Activated CD4-positive, alpha-beta T cell treated with anti-CD3 and anti-CD28 coated beads, Interleukin-2, amount 50 U/mL, for 48 hours (primary cell): ENCODE data around the gene CPEB4.
A peak's percentile ranks its signal among the peaks of the same experiment; 100 is the strongest.

Experiments
- DNase-seq, 2 experiments: peaks; one replicate each; pipeline ENCODE4 v3.0.0-alpha.2; 2020

The CPEB4 gene

DNA sequence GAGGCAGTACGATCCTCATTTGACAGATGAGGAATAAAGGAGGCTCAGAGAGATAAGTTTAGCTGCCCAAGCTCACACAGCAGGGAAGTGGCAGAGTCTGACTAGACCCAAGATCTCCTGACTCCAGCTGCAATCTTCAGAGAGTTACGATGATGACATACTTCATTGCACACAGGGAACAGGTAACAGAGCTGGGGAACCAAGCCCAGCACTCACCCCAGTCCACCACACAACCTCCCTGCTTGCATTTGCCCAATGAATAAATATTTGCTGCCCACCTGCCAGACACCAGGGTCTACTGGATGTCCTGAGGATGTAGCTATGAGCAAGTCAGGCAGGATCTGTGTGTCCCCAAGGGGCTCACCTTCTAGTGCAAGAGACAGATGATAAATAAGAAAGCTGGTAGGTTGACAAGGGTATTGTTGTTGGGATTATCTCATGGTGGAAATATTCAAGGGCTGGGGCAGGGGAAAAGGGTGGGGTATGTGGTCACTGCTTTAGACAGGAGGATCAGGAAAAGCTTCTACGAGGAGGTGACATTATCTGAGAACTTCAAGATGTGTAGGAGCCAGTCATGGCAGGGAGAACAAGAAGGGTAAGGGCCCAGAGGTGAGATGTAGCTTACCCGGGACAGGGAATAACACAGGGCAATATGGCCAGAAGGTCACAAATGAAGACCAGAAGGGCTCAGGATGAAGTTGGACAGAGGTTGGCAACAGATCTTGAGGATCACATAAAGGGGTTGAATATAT lies 28.6 kb upstream of the CPEB4 start:
- no peak for DNase-seq

DNA sequence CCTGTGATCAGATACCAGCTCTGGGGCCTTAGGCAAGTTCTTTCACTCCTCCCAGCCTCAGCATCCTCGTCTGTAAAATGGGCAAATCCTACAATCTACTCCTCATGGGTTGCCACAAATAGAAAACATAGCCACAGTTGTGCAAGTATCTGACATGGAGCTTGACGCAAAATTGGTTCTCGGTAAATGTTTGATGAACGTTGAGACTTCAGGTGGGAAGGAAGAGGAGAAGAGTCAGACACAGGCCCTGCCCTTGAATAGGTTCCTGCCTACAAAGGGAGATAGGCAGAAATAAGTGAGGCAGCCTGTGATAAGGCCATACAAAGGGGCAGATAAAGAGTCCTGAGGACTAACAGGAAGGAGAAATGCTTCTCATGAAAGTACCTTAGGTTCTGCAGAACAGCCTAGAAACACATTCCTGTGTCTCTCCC lies 26.1 kb upstream of the CPEB4 start:
- DNase-seq, result no peak

- DNase-seq, result no peak
Measured at GRCh38 chr5:173863359-173863758, 24.8 kb upstream of the CPEB4 start.

DNA sequence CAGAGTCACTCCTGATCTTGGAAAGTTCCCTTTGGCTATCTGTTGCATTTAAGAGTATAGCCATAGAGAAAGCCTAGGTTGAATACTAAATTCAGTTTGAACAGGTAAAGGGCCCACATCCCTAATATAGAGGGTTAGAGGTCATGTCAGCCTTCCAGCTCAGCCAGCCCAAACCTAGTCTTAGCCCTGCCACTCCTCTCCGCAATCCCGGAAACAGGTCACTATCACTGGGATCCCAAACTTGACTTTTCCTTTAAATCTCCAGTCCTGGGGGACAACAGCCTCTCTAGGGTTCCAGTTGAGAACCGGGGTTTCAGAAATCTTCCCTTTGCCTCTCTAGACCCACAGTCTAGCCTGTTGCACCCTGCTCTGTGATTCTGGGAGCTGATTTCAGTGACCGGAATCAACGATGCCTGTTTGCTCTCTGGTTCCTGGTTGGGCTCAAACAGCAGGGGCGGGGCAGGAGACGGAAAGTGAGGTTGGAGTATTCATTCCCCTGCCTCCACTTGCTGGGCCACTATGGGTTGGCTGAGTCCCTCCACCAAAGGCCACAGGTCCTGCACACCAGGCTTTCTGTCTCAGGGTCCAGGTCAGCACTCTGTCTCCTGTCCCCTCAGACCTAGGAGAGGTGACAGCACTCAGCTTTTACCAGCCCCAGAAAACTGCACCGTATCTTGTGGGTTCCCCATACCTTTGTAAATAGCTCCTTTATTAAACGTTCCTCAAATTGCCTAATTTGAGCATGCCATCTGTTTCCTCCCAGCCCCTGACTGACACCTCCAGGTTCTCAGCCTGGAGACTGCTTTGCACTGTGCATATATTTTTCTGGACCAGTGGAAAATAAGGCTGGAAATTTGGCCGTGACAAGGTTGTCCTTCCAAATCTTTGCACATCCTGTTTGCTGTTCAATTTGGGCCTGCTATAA lies 23.8 kb upstream of the CPEB4 start:
- DNase-seq, result no peak

- DNase-seq, result no peak
Measured at GRCh38 chr5:173866243-173866857, 21.8 kb upstream of the CPEB4 start.

DNA sequence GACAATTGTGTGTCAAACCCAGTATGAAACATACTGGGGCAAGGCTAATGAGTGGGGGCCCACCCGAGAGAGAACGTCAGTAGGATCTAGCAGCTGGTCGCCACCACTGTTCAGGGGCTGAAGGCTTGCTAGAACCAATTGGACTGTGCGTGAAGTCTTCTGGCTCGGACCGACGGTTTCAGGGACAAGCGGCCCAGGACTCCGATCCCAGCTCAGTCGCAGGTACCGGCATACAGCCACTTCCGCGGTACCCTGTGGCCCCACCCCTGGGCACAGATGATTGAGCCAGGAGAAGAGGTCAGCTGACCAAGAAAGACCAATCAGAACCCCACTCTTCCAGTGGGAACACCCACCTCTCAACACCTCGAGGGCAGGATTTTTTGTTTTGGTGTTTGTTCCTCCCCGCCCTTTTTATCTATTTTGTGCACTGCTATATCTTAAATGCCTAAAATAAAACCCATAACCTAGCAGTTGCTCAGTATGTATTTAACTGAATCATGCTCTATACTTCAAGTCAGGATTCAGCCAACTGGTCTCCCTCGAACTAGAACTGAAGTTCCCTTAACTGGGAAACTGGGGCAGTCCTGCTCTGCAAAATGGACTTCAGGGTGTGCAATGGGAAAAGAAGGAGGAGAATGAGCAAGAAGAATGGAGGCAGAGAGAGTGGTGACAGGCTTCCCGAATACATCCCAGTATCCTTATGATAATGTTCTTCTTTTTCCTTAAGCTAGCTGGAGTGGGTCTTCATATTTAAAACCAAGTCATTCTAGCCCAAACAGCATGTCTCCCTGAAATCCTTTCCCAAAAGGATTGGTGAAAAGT lies 21.1 kb upstream of the CPEB4 start:
- DNase-seq, result no peak

- no peak for DNase-seq
Measured at GRCh38 chr5:173868096-173868880, 19.9 kb upstream of the CPEB4 start.

DNA sequence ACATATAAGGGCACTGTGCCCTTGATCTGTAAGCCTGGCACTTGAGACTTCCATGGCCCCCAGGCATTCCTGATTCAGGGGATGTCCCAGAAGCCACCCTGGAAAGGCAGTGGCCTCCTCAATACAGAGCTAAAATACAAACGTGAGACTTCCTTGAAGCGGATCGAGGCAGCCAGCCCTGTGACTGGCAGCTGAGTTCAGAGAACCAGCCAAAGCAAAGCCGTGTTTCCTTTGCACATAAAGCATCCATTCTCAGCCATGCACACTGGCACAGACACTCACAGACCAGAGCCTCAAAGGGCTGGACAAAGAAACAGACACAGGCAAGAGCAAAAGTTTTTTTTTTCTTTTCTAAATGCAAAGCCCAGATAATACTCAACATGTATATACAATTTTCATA lies 18.8 kb upstream of the CPEB4 start:
- no peak for DNase-seq

DNA sequence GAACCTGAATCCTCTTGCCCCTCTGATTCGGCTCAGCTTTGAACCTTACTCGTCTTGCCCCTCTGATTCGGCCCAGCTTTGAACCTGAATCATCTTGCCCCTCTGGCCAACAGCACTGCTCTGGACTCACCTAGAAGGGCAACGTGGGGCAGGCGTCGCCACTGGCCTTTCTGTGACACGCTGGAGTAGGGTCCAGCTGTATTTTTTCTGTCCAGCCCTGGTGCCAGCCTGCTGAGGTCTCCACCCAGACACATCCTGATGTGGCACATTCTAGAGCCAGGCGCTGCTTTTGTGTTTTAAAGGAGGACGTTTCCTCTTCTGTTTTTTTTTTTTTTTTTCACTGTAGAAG lies 15.2 kb upstream of the CPEB4 start:
- no peak for DNase-seq

DNA sequence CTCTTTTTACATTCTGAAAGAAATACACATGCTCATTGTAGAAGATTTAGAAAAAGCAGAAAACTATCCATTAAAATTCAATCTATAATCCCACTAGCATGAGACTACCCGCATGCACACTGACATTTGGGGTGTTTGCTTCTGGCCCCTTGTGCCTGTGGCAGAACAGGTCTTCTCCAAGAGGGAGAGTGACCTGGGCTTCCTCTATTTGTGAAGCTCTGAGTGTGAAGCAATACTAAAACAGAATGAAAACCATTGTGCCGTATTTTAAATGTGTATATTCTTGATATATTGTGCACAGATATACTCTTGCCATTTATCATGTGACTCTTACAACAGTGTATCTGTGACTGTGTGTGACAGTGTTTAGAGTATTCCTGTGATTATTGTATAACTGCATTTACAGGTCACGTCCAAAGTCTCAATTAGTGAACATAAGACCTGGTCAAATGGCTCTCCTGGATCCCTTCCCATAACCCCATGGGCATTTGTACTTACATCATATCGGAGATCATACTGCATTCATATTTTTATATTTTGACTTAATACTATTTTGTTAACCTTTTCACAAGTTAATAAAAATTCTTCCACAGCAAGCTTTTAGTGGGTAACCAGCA lies 14.7 kb upstream of the CPEB4 start:
- no peak for DNase-seq

GRCh38 chr5:173875189-173875588 lies 13.0 kb upstream of the CPEB4 start:
- DNase-seq, result no peak

GRCh38 chr5:173878224-173878967 lies 9.8 kb upstream of the CPEB4 start:
- DNase-seq, result no peak

DNA sequence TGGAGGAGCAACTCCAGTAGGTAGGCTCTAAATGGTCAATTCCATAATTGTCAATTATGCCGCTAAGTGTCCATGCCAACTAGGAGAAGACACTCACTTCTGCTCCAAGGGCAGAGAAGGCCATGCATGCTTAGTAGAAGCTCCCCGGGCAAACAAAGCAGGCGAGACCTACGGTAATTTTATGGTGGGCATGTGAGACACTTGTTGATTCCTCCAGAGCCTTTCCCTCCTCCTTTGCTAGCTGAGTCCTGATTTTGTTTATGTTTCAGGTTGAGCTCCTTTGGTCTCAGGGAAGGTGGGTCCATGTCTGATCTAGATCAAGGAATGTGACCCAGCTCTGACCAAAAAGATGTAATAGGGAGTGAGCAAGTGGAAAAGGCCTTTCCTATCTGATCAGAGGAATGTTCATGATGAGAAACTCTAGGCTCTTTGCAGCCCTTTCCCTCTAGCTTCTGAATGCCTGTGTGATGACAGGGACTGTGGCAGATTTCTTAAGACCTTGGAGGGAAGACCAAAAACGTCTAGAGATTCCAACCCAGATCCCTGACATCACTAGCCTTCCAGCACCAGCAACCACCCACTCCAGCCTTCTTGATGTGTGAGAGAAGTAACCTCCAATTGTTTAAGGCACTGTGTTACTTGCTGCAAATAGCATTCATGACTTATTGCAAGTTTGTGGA lies 7.7 kb upstream of the CPEB4 start:
- no peak for DNase-seq

- no peak for DNase-seq
Measured at GRCh38 chr5:173881811-173882575, 6.2 kb upstream of the CPEB4 start.

DNA sequence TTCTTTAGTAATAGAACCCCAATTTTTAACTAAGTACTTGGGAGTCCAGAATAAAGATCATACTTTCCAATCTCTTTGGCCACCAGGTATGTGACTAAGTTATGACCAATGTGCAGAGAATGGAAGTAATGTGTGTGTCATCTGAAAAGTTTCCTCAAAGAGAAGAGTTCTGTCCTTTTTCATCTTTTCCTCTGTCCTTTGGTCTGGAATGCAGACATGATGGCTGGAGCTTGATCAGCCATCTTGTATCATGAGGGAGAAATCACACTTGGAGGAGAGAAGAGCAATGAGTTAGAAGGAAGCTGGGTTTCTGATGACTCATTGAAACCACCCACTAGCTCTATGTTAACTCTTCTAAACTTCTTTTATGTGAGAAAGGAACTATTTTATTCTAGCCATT lies 5.5 kb upstream of the CPEB4 start:
- DNase-seq, result no peak

DNA sequence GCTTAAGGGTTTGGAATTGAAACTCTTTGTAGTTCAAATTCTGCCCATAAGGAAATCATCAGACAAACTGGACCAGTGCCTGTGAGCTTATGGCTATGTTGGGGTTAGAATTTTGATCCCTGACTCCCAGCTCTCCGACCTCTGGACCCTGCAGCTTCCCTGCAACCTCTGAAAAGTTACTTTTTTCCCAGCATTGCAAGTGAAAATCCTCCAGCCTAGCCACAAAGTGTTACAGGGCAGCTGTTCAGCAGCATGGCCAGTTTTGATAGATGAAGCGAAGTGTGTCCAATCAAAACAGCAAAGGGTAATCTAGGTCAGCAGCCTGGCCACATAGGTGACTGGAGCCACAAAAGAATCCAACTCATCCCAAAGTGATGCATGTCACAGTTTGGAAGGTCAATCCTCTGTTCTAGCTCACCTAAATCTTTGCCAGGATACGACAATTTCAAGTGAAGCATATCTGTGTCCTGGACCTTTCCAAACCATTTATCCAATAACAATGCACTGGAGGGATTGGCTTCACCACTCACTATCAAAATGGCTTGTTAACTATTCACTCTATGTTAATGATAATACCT lies 4.7 kb upstream of the CPEB4 start:
- DNase-seq, result no peak

GRCh38 chr5:173884402-173885053 lies 3.6 kb upstream of the CPEB4 start:
- DNase-seq, result peak in 1 of 2 experiments; percentile 27

GRCh38 chr5:173885054-173885443 lies 3.1 kb upstream of the CPEB4 start:
- no peak for DNase-seq
